HPDE6-E6E7 (cell line): Measurements from ENCODE around the gene NOX3.
"Not testable (repeated sequence)": the region's sequence is repeated elsewhere in the genome, so short reads cannot be mapped to it uniquely, and the experiment has no call there.

ENCODE experiments used
- DNase-seq: peaks from one replicate; pipeline ENCODE4 v3.0.0; 2011; ENCODE audit warnings: missing footprints; ENCODE audit errors: extremely low spot score

Gene NOX3

DNA sequence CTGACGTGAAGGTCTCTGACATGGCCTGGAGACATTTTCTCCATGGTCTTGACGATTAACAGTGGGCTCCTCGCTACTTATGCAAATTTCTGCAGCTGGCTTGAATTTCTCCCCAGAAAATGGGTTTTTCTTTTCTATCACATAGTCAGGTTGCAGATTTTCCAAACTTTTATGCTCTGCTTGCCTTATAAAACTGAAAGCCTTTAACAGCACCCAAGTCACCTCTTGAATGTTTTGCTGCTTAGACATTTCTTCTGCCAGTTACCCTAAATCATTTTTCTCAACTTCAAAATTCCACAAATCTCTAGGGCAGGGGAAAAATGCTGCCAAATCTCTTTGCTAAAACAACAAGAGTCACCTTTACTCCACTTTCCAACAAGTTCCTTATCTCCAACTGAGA, 12.9 kb upstream of the NOX3 start:
- DNase-seq = not testable (repeated sequence)

DNA sequence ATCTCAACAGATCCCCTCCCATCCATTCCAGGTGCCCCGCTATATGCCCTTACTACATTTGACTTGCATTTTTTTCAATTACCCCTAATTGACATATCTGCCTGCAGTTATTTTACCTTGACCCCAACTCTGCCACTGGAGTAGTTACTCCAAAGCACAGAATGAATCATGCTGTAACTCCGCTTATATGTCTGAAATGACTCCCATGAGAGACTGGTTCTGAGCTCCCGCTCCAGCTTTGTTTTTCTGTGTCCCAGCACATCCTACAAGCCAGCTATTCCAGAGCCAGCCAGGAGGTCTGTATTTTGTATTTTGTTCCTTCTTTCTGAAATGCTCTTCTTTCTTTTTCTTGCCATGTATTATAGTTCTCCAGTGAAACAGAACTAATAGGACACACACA, 10.9 kb upstream of the NOX3 start:
- no peak for DNase-seq

DNA sequence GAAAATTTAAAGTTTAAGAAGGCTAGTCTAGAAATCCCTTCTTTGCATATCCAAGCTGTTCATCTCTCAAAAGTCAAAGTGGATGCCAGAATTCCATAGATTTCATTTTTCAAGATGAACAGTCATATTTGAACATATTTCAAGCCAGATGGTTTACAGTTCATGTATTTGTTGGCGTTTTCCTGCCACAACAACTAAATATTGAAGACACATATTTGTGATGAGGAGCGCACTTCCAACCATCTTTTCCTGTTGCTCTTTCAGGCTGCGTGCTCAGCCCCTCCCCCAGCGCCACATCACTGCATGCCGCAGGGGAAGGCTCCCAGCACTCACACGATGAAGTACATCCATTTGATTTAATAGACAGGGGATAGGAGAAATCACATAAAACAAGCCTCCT, 5.9 kb upstream of the NOX3 start:
- DNase-seq = no peak

DNA sequence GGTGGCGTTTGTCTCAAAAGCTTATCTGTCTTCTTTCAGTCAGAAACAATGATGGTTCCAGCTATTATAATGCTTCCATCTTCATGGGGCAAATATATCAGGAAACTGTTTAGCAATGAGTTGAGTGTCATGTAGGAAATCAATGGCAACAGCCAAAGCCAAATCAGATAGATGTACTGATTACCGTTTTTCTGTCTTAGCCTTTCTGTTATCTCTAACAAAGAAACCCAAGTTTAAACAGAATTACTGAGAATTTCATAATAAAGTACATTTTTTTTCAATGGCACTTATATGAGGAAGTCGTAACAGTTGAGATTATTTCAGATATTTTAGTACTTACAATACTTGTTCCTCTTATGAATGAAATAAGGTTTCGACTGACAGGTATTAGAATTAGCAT, 1.2 kb downstream of the NOX3 start:
- no peak for DNase-seq

DNA sequence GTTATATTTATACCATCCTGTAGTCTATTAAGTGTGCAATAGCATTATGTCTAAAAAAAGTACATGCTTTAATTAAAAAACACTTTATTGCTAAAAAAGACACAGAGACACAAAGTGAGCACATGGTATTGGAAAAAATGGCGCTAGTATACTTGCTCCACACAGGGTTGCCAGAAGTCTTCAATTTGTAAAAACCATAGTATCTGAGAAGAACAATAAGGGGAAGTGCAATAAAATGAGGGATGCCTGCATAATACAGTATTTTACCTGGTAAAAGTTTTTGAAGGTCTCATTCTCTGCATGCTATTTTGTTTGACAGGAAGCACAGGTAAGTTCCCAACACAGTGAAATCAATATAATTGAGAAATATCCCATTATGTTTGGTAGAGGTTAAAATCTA, 1.6 kb downstream of the NOX3 start:
- no peak for DNase-seq

DNA sequence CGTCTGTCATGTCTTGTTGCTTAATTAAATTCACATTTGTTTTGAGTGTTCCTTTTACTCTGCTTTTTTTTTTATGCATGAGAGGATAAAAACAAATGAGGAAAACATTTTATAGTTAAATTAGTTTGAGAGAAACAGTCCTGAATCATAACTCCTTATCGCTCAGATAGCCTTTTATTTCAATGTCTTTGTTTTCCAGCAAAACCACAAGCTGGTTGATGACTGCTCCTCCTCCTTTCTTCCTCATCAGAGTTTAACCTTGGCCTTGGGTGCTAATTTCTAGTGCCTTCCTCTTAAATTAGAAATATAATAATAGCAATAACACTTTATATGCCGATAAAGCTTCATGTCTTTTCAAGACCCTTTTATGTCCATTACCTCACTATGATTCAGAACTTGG, 3.1 kb downstream of the NOX3 start:
- DNase-seq = no peak

DNA sequence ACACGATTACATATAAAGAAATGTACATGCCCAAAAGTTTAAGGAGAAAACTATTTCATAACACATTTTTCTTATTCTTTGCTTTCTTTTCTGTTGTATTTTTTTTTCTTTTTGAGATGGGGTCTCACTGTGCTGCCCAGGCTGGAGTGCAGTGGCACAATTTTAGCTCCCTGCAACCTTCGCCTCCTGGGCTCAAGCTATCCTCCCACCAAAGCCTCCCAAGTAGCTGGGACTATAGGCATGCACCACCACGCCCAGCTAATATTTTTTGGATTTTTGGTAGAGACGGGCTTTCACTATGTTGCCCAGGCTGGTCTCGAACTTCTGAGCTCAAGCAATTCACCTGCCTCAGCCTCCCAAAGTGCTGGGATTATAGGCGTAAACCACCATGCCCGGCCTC, 4.1 kb downstream of the NOX3 start:
- not testable (repeated sequence) for DNase-seq

DNA sequence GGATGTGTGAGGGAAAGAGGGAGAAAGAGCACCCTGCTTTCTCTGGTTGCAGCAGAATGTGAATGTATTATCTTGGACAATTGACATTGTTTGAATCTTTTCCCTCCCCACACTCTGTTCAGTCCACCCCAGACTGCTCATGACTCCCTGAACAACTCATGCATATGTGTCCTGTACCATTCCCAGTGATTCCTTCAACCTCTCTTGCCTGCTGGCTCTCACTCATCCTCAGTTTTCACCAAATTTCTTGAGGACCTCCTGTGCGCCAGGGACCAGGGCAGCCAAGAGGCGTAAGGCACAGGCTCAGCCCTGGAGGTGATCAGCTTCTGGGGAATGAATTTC, 5.4 kb downstream of the NOX3 start:
- DNase-seq = no peak

DNA sequence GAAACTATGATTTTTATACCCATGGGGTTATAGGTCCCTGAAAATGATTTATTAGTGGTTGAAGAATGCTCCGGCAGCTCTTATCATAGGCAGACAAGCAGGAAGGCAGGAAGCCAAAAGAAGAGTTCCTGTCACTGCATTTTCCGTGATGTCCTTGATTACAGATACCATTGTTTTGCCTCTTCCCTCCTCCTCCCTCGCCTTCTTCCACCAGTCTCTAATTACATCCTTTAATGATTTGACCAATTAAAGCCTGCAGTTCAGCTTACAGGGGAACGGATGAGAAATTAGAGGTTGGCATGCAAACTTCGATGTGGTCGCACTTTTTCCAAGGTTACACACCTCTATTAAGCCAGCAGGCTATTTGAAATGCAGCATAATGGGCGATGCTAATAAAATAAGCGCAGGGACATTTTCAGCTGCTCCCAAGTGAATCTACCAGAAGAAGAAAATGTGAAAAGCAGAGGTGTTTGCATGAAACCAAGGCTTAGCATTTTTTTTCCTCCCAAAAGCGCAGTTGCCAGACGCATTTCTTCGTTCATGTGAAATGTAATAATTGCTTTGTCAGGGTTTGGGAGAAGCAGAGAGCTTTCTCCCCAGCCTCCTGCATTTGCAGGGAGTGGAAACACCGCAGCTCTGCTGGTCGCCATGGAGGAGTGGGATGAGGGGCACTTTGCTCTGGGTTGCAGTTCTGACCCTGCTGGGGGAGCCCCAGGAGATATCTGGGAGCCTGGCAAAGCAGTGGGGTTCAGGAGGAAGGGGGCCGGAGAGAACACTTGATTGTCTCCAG, 6.0 kb downstream of the NOX3 start:
- DNase-seq = no peak

DNA sequence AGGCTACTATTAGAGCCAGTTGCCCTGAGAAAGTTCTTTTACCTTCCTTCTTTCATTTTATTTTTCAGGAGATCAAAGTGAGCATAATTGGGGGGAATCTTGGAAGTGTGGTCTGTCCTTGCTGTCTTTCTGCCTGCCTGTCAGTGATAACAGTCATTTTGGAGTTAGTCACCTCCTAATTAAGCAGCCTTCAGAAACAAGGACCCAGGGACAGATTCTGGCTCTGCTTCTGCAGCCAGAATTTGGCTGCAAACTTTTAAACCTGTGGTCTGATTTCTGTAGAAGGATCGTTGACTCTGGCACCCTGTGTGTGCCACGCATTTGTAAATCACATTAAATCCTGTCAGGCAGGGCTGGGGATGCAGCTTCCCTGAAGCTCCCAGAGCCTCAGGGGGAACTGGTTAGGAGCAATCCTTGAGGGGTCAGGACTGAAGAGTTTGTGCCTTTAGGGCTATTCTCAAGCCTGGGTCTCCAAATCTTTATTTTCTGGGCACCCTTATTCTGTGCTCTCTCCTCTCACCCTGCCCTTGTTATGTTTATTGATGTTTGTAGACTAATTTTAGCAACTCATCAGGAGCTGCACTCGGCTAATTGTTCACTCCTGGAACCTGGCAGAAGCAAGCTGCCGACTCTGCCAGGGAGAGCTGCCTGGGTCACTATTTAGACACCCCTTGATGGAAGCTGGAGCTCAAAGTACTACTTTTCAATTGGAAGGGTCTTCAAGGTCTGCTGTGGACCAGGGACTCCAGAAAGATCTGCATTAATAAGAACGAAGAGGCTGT, 6.8 kb downstream of the NOX3 start:
- DNase-seq = no peak

DNA sequence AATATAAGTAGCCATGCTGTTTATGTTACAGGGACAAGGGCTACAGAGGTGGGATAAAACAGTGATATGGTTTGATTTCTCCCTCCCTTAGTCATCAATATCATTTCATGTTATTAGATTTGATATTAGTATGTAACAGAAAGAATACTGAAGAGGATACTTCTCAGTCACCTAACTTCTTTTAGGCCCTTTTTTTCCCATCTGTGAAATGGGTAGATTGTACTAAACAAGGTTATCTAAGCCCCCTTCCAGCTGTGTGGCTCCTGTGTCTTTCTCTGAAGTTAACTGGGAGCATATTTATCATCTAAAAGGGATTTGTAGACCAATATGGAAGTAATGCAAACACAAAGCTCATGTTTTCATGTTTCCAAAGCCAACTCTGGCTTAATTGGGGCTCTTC, 7.7 kb downstream of the NOX3 start:
- no peak for DNase-seq

DNA sequence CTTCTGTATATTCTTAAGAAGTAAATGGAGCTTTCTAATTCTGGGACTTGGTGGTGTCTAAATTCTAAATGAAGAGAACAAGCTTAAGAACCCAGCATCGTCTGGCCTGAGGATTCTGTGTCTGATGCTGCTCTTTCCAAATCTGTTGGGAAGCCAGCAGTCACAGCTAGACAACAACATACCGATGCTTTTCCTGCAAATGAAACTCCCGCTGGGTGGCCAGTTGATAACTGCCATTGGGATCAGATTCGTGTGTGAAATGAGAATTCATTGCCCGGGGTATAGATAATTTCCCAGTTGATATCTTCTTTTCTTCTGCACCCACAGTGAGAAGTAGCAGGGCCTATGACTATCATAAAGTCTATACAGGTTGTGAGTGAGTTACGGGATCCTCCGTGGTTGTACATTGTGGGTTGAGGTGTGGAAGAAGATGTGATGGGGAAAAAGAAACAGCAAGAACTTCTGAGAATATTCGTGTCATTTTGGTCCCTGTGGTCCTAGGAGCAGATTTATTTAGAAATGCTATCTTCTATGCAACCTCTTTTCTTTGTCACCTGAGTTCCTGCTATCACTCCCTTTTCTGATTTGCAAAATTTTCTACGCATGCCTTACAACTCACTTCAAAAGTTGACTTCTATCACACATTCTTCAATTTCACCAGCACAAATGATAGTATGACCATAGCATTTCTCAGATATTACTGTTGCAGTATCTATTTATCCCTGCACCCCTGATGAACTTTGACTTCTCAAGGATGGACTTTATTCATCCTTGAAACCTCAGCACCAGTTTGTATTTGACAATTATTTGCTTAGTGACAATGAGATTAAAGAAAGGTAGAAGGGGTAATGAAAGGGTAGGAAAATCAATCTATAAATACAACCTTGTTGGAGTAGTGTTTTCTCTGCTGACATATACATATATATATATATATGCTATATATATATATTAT, 10.4 kb downstream of the NOX3 start:
- DNase-seq = no peak

DNA sequence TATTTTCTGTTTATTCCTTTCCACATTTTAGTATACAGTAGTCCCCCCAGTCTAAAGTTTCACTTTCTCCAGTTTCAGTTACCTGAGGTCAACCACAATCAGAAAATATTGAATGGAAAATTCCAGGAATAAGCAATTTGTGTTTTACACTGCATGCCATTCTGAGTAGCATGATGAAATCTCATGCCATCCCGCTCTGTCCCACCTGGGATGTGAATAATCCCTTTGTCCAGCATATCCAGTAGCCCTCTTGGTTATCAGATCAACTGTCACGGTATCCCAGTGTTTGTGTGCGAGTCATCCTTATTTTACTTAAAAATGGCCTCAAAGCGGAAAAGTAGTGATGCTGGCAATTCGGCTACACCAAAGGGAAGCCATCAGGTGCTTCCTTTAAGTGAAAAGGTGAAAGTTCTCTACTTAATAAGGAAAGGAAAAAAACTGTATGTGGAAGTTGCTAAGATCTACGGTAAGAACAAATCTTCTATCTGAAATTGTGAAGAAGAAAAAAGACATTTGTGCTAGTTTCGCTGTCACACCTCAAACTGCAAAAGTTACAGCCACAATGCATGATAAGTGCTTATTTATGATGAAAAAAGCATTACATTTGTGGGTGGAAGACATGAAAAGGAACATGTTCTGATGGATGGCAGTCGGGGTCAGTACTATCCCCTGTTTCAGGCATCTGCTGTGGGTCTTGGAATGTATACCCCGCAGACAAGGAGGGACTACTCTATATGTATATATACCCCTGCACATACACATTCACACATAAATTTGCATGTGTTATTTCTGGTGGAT, 11.3 kb downstream of the NOX3 start:
- no peak for DNase-seq

DNA sequence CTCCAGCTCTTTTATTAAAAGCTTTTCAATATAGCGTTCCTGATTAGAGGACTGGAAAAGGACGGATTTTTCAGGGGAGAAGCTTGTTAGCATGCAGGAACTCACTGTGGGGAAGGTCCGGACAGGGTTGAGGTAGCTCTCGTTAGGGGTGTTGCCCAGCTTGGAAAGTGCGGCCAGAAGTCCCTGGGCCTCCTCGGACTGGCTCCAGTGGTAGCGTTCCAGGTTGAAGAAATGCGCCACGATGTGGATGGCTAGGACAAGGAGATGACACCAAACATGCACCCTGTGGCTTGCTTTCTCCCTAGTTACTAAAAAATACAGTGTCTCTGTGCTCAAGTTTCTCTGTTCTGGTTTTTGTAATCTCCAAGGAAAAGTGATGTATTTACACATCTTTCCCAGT, 12.5 kb downstream of the NOX3 start:
- DNase-seq = no peak

DNA sequence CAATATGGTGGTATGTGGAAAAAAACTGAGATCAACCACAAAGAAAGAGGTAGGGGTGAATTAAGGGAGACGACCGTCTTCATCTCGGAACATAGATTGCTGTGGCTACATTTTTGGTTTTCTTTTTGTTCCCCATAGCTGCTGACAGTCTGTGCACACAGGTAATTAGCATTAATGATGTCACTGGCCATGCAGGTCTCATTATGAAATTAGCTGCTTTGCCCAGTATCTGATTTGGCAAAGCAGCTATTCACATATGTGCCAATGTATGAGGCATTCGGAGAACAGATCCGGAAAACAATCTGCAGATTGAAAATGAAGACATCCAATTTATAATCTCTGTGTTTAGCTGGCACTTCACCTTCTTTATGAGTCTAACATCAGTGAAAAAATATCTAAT, 13.1 kb downstream of the NOX3 start:
- DNase-seq = no peak

DNA sequence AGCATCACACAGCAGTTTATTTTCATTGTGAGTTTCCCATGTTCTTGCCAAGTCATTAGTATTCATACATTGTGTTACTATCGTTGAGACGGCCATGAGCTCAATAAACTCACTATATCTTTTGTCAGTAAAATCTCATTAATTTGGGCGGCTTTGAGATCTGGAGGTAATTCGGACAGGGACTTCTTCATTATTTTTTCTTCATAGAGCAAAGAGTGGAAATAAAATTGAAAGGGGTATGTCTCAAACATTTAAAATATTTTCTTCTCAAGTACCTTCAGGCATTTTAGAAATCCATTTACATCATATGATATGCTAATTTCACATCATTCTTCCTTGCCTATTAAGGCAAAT, 14.6 kb downstream of the NOX3 start:
- DNase-seq = no peak

DNA sequence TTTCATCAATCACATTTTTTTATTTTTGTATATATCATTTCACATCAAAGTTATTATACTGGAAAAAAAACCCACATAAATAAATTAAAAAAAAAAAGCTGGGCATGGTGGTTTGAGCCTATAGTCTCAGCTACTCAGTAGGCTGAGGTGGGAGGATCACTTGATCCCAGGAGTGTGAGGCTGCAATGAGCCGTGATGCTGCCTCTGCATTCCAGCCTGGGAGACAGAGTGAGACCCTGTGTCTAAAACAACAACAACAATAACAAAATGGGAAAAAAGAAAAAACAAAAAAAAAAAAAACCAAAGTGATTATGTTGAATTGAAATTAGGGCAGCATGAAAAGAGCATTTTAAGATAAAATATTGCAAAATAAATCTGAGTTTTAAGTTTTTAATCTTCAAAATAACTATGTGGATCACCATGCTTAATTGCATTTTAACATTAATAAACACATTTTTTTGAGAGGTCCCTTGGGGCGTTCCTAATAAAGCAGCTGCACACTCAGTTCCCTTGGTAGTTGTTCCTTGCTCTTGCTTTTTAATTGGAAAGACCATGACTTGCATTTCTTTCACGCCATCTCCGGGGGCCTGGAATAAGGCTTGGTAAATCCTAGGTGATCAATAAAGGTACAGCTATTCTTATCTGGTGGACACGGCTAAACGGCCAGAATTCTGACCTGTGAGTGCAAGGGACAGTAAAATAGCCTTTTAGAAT, 15.1 kb downstream of the NOX3 start:
- no peak for DNase-seq

DNA sequence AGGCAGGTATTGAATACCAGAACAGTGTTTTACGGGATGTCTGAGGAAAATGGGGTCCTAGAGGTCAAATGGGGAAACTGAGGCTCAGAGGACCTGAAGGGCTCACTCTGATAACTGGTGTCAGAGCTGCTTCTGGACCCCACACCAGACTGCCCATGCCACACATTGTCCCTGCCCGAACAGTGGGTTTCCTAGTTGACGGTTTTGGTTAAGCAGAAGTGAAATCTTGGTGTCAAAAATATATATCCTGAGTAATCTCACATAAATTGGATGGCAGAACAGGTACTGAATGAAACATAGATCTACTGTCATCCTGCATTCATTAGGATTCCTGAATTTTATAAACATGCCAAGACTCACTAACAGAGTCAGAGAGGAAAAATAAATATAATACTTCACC, 16.3 kb downstream of the NOX3 start:
- DNase-seq = no peak

DNA sequence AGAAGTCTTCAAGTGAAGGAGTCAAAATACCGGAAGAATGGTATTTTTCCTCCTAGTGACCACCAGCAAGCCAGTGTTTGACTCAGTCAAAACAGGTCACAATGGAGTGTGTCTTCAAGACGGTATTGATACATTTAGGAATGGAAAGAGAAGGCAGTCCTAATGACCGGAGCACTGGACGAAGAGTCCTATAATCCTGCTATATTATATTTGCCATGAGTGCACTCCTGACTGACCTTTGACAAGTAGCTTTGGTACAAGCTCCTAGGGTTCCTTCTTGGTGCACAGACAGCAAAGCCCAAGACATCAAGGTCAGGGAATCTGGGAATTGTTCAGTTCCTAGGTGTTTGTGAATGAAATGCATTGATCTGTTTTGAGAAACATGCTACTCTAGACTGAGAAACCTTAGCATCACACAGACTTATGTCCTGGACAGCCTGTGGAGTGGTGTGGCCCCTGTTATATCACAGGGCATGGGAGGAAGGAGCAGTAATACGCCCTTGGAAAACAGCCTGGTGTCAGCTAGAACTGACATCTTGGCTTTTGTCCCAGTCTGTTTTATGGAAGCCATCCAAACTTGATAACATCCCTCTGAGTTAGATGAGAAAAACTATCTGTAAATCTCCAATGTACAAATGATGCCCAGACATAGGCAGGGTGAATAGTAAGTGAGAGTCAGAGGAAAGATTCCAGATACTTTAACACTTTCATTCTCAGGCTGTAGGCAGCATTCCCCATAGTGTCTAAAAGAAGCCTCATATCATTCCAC, 18.5 kb downstream of the NOX3 start:
- no peak for DNase-seq

DNA sequence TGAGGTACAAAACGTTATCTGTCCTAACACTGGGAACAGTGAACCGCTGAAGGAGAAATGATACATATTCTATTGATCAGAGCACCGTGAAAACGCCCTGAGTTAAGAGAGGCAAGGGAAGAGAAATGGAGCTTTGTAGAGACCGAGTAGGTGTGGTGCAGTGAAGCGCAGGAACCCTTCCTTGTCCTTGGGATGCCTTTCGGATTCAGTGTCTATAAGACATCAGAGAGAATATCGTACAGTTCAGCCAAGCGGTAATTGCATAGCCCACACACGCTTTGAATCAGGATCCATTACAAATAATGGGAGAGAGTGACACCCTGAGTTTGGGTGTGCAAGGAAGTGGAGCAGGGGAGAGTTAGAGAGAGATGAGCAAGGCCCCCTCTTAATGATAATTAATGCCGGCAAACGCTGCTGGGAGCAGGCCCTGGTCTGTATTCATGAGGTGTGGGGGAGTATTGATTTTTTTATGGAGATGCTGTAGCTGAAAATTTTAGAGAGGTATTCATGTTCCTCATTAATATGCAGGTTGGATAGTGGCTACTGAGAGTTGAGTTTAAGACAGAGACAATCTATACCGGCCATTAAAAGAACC, 20.7 kb downstream of the NOX3 start:
- DNase-seq = no peak
